Ovary (tissue), 9 donors: ENCODE results near the gene SOX6. TPM values are rescaled to one million over a fixed set of nuclear protein-coding genes. Genes with fewer than 3 reads are reported as not detected.

Source experiments
- DNase-seq, 5 donors: peaks; one replicate each; pipeline ENCODE4 v3.0.0-alpha.2; 2019 to 2020
- H3K27ac ChIP-seq, 2 donors: fragments of 200-600 bp; one replicate each; pipeline versions ENCODE4 v1.5.1 to v1.8.0; 2019 to 2022
- H3K27me3 ChIP-seq: fragments of 200-600 bp; one replicate; pipeline ENCODE4 v1.8.0; 2022
- H3K36me3 ChIP-seq: fragments of 200-600 bp; sonication (generic); one replicate; pipeline ENCODE4 v1.5.1; 2019
- H3K4me1 ChIP-seq: one replicate; pipeline ENCODE4 v1.8.1; 2013; ENCODE audit warnings: mild to moderate bottlenecking, moderate library complexity; ENCODE audit not compliant: insufficient read depth
- H3K4me3 ChIP-seq: fragments of 200-600 bp; sonication (generic); one replicate; pipeline ENCODE4 v1.5.1; 2017
- H3K9me3 ChIP-seq, 2 donors: fragments of 200-600 bp in 1 of 2; sonication (generic) in 1 of 2; one replicate each; pipeline versions ENCODE4 v1.5.1 to v1.8.1; 2013 to 2019; ENCODE audit warnings: mild to moderate bottlenecking in 1 of 2, moderate library complexity in 1 of 2
- EP300 ChIP-seq: sonication (generic); formaldehyde crosslinking; IDR thresholded peaks from one replicate; pipeline ENCODE4 v1.6.1; 2017; ENCODE audit warnings: antibody characterized with exemption
- POLR2A ChIP-seq: fragments of 450-650 bp; IDR thresholded peaks from one replicate; pipeline ENCODE4 v1.6.1; 2017; ENCODE audit warnings: antibody characterized with exemption, mild to moderate bottlenecking, moderate library complexity
- WGBS, 3 donors: extraction: QIAGEN DNeasy Blood & Tissue Kit in 1 of 3; methylation state at CpG; one replicate each; pipeline versions ENCODE4 v1.1.5 to v1.1.7; 2013 to 2017; 5-methylcytosine and 5-hydroxymethylcytosine counted together
- intact Hi-C, 4 donors: fragments of 100-400 bp; cut with DNase I; formaldehyde crosslinking; loops; one replicate each; pipeline versions ENCODE4 v1.11.0 to v1.15.1; 2022 to 2023
- polyA plus RNA-seq, 2 donors: library from polyadenylated mRNA; stranded (reverse); fragments of 200-250 nt in 1 of 2; fragments of 350-450 nt in 1 of 2; fragmentation: Illumina TruSeq in 1 of 2; extraction: RNeasy Lipid Tissue Mini Kit (QIAGEN cat#74804) in 1 of 2; gene quantifications; one replicate each; pipeline ENCODE4 v1.2.3, GENCODE V29; 2013 to 2014
- total RNA-seq, 7 donors: library from RNA; depleted of rRNA in 2 of 7; stranded (reverse); fragments of >200 nt in 2 of 7; fragmentation: NEBNext Ultra II Directional in 3 of 7; extraction: Animal tissue kit (Norgen Biotek cat#: 25700) in 3 of 7; gene quantifications; one replicate each; pipeline versions ENCODE4 v1.1.0 to v1.2.4, GENCODE V29; 2016 to 2023
- TF ChIP-seq, protein P1 (sequence below), 3 donors: fragments of 450-650 bp in 2 of 3; fragments of 200-600 bp in 1 of 3; IDR thresholded peaks; one replicate each; pipeline versions ENCODE4 v1.5.1 to v1.8.0; 2016 to 2022; ENCODE audit warnings: antibody characterized with exemption in 3 of 3, mild to moderate bottlenecking in 1 of 3
- donor health status: DM: no; HTN: no; CAD: no; lungs with moderate emphysema.
- donor health status: DM: no; HTN: no; CAD: no.
- donor health status: Bipolar disorder and iron deficiency.
- donor health status: DM: yes; HTN: yes; CAD: no.
- donor health status: DM: no; HTN: no; CAD: no.
- donor health status: DM: yes; HTN: yes; CAD: no.

Gene SOX6
- total and polyA plus RNA-seq, 9 donors = 0.61 to 29.4 (median 4.7) TPM

- no peak for DNase-seq
- Histone ChIP-seq H3K27ac (no peak overlapping the region), H3K4me3 (no peak overlapping the region), H3K4me1 (no peaks in the 10 kb centered on the region), H3K9me3 (no peaks in the 10 kb centered on the region), H3K36me3 (no peaks in the 10 kb centered on the region), H3K27me3 (no peaks in the 10 kb centered on the region)
- intact Hi-C loops = no loop called here
- no peak for TF ChIP-seq EP300
- TF ChIP-seq, protein P1, sequence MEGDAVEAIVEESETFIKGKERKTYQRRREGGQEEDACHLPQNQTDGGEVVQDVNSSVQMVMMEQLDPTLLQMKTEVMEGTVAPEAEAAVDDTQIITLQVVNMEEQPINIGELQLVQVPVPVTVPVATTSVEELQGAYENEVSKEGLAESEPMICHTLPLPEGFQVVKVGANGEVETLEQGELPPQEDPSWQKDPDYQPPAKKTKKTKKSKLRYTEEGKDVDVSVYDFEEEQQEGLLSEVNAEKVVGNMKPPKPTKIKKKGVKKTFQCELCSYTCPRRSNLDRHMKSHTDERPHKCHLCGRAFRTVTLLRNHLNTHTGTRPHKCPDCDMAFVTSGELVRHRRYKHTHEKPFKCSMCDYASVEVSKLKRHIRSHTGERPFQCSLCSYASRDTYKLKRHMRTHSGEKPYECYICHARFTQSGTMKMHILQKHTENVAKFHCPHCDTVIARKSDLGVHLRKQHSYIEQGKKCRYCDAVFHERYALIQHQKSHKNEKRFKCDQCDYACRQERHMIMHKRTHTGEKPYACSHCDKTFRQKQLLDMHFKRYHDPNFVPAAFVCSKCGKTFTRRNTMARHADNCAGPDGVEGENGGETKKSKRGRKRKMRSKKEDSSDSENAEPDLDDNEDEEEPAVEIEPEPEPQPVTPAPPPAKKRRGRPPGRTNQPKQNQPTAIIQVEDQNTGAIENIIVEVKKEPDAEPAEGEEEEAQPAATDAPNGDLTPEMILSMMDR (IDR thresholded peaks at IDR 0.05) = no peak
- TF ChIP-seq POLR2A = no peak
These were observed 199.0 kb downstream of the SOX6 start for GRCh38 chr11:16157327-16157726.

DNA sequence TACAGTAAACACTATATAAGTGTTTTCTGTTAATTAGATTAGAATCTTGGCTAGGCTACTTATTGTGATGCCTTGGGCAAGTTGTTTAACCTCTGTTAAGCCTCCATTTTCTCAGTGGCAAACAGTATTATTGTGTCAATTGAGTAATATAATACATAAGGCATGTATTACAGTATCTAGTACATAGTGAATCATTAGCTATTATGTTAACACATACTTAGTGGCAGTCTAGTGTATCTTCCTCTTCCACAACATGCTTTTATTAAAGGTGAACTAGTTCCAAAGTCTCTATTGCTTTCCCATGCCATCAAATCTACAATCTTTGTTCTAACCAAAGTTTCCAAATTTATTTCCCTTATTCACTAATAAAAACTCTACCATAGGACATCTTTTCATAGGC, 200.9 kb downstream of the SOX6 start:
- Histone ChIP-seq H3K27ac (no peak overlapping the region), H3K36me3 (no peaks in the 10 kb centered on the region), H3K27me3 (no peaks in the 10 kb centered on the region), H3K9me3 (no peaks in the 10 kb centered on the region), H3K4me3 (no peak overlapping the region), H3K4me1 (no peaks in the 10 kb centered on the region)
- intact Hi-C loops = no loop called here
- TF ChIP-seq, protein P1 (IDR thresholded peaks at IDR 0.05) = no peak
- no peak for TF ChIP-seq POLR2A
- TF ChIP-seq EP300 = no peak
- no peak for DNase-seq

DNA sequence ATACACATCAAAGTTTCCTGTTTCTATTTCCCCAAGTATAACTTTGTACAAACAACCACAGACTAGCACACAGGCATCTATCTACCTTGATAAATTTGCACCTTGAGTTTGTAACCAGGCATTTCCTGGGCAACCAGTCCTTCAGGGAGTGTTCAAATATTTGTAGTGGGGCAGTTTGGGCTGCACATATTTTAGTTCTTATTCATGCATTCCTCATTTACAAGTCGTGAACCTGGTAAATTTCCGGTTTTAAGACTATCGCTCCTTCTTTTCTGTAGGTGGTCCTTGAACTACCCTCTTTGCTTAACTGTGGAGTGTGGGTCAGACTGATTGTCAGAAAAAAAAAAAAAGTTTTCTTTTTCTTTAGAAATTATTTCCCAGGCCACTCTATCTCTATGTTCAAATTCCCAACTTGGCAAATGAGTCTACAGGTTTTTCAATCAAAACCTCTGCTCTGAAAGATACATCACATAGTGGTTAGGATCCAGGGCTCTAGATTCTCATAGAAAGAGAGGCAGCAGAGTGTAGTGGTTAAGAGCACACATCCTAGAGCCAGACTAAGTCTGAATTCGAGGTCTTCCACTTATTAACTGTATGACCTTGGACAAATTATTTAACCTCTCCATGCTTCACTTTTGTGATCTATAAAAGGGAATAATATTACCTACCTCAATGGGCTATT, 201.5 kb downstream of the SOX6 start:
- DNase-seq = no peak
- Histone ChIP-seq H3K4me1 (no peaks in the 10 kb centered on the region), H3K36me3 (no peaks in the 10 kb centered on the region), H3K27me3 (no peaks in the 10 kb centered on the region), H3K9me3 (no peaks in the 10 kb centered on the region), H3K4me3 (no peak overlapping the region), H3K27ac (no peak overlapping the region)
- WGBS, 3 donors = 55 to 68% (median 65%) methylated on average over 4 of the region's 4 CpGs
- intact Hi-C loops = no loop called here
- no peak for TF ChIP-seq POLR2A
- TF ChIP-seq, protein P1 (IDR thresholded peaks at IDR 0.05) = no peak
- TF ChIP-seq EP300 = no peak

GRCh38 chr11:16153951-16154350, 202.4 kb downstream of the SOX6 start:
- TF ChIP-seq, protein P1 (IDR thresholded peaks at IDR 0.05) = no peak
- TF ChIP-seq POLR2A = no peak
- TF ChIP-seq EP300 = no peak
- Histone ChIP-seq H3K4me1 (no peaks in the 10 kb centered on the region), H3K36me3 (no peaks in the 10 kb centered on the region), H3K9me3 (no peaks in the 10 kb centered on the region), H3K27ac (no peak overlapping the region), H3K4me3 (no peak overlapping the region), H3K27me3 (no peaks in the 10 kb centered on the region)
- WGBS, 3 donors = 44 to 91% (median 90%) methylated on average over 2 of the region's 2 CpGs
- no peak for DNase-seq
- intact Hi-C loops = no loop called here
